ENCODE results near the gene PIM3. TPM values are rescaled to one million over a fixed set of nuclear protein-coding genes. Genes with fewer than 3 reads are reported as not detected.

Gene PIM3
- total and polyA plus RNA-seq, 2 of the 8 experiments (the other 6 are each of a cell fraction or from before 2014, with no cell fraction given) = 22.6 to 30.0 TPM

DNA sequence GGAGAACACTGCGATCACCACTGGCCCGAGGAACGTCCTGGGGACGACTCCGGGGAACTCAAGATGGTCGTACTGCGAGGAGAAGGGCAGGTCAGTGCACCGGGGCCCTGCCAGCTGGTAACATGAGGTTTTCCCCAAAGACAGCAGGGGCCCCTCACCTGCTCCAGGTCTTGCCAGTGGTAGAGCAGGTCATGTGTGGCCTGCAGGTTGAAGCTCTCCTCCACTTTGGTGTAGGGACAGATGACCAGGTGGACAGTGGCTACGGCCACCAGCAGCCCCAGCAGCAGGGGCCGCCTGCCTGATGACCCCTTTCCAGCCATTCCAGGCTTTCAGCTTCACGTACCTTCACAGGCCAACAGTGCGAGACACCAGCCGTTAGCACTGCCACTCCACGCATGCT, 47.1 kb upstream of the PIM3 start:
- Histone ChIP-seq H2BK12ac (ENCODE audit: low read depth, low read length) (no peak overlapping the region), H2BK5ac (ENCODE audit: low read depth, low read length) (no peak overlapping the region), H3K4me2 (ENCODE audit: insufficient read depth in 1 of 2, low read depth in 2 of 2, low read length in 2 of 2) (no peak overlapping the region), H3K27me3 (replicated peaks in 1 of 4; ENCODE audit: control insufficient read depth in 3 of 4, extremely low read depth in 1 of 4, insufficient read depth in 3 of 4, low read length in 3 of 4) (no peaks in the 10 kb centered on the region), H3K4me3 (ENCODE audit: extremely low read depth in 1 of 4, insufficient read depth in 2 of 4, low read depth in 3 of 4, low read length in 4 of 4) (no peak overlapping the region), H2BK15ac (ENCODE audit: low read length) (no peak overlapping the region), H3K9ac (replicated peaks in 1 of 4; ENCODE audit: extremely low read depth in 1 of 4, low read depth in 3 of 4, low read length in 3 of 4) (no peak overlapping the region), H3K27ac (ENCODE audit: low read depth, low read length) (no peak overlapping the region), H3K79me2 (ENCODE audit: control insufficient read depth in 1 of 2, insufficient read depth in 2 of 2, low read length in 2 of 2) (peaks cover 0 to 8% of the 10 kb centered on the region in 2 experiments; a peak in 1 of 4 replicates), H3K14ac (ENCODE audit: insufficient read length) (no peak overlapping the region), H2AK5ac (ENCODE audit: low read depth, low read length) (no peak overlapping the region), H2BK20ac (ENCODE audit: low read length) (no peak overlapping the region), H3K36me3 (ENCODE audit: control insufficient read depth in 2 of 4, insufficient read depth in 4 of 4, low read length in 3 of 4) (peaks cover 0 to 3% (median 1%) of the 10 kb centered on the region in 4 experiments; a peak in 4 of 8 replicates), H3K4me1 (replicated peaks in 1 of 4; ENCODE audit: control insufficient read depth in 3 of 4, insufficient read depth in 4 of 4, low read length in 3 of 4) (peaks cover 0 to 5% (median 0%) of the 10 kb centered on the region in 4 experiments; a peak in 4 of 7 replicates), H2BK120ac (replicated peaks; ENCODE audit: low read depth, low read length) (no peak overlapping the region), H3K4ac (replicated peaks; ENCODE audit: insufficient read length, low read depth, low read length) (no peak overlapping the region), H2AFZ (ENCODE audit: low read length) (no peak overlapping the region), H3K23me2 (ENCODE audit: low read depth, low read length) (peaks cover 2% of the 10 kb centered on the region; the same call in 1 of the 2 replicates), H3K9me3 (ENCODE audit: insufficient read depth in 2 of 2, low read depth in 1 of 2, low read length in 1 of 2) (no peaks in the 10 kb centered on the region), H3K23ac (ENCODE audit: insufficient read length) (no peak overlapping the region), H3K18ac (ENCODE audit: extremely low read depth, low read length) (no peak overlapping the region), H4K91ac (replicated peaks; ENCODE audit: insufficient read length, low read length) (no peak overlapping the region), H4K5ac (ENCODE audit: insufficient read length, low read depth, low read length) (no peak overlapping the region), H4K8ac (ENCODE audit: extremely low read depth, insufficient read depth, low read length) (no peak overlapping the region), H3K56ac (replicated peaks; ENCODE audit: insufficient read length, low read depth, low read length) (no peak overlapping the region), H4K20me1 (replicated peaks in 1 of 2; ENCODE audit: control insufficient read depth in 1 of 2, insufficient read depth in 2 of 2, low read length in 2 of 2) (peaks cover 3 to 13% of the 10 kb centered on the region in 2 experiments), H3K79me1 (ENCODE audit: low read depth, low read length) (peaks cover 3% of the 10 kb centered on the region; the same call in 1 of the 2 replicates)
- WGBS, 2 experiments (ENCODE audit: extremely low coverage in 1 of 2, insufficient coverage in 1 of 2, insufficient read length in 1 of 2, insufficient replicate concordance in 2 of 2, low coverage in 1 of 2, low lambda C conversion rate in 2 of 2, missing lambda C conversion rate in 1 of 2) = 95% methylated on average over 14 of the region's 14 CpGs; no CpG with 5 or more reads in 1 of the 2 experiments
- DNase-seq (ENCODE audit: low read depth in 1 of 2, low spot score in 2 of 2) (no peak), FAIRE-seq (no peak)
- CTCF ChIA-PET (ENCODE audit: partially characterized antibody) = interaction anchor here (0.9 kb wide), 1 partner anchor 39 kb away, joined by 4 read pairs; no protein-coding TSS in a partner anchor
- POLR2A ChIA-PET (ENCODE audit: partially characterized antibody) = interaction anchor here (2.0 kb wide), 1 partner anchor 8 kb away, joined by 7 read pairs; no protein-coding TSS in a partner anchor
- no peak for TF ChIP-seq SAP30 (IDR thresholded peaks at IDR 0.05; ENCODE audit: insufficient read depth, insufficient replicate concordance, low read length)
- TF ChIP-seq EP300 (IDR thresholded peaks at IDR 0.05; ENCODE audit: borderline replicate concordance in 1 of 2, low read depth in 2 of 2, low read length in 2 of 2) = no peak
- no peak for TF ChIP-seq BACH1 (IDR thresholded peaks at IDR 0.05; ENCODE audit: low read length)

Data from H1 (cell line).